ENCODE measurements around the gene CEP350. TPM values are rescaled to one million over a fixed set of nuclear protein-coding genes. Genes with fewer than 3 reads are reported as not detected.

The CEP350 gene
- total RNA-seq, 2 donors from 2014 or later = 34.7 to 50.6 TPM

- no peak for DNase-seq
- H3K9me3 ChIP-seq = no peaks in the 10 kb centered on the region
- no peak overlapping the region for H3K9ac ChIP-seq (ENCODE audit: low read depth in 2 of 2, low read length in 2 of 2)
- TF ChIP-seq CTCF (IDR thresholded peaks at IDR 0.05) = no peak
- intact Hi-C loops (cut with DNase I) = no loop called here
- H3K27ac ChIP-seq = no peak overlapping the region
- no peaks in the 10 kb centered on the region for H3K4me1 ChIP-seq
- H3K4me3 ChIP-seq = no peak overlapping the region
- no peaks in the 10 kb centered on the region for H3K36me3 ChIP-seq
- no peaks in the 10 kb centered on the region for H3K27me3 ChIP-seq
Observed at GRCh38 chr1:179937668-179938254, 16.8 kb upstream of the CEP350 start.

- H3K4me3 ChIP-seq = no peak overlapping the region
- intact Hi-C loops (cut with DNase I) = no loop called here
- H3K9ac ChIP-seq (ENCODE audit: low read depth in 2 of 2, low read length in 2 of 2) = no peak overlapping the region
- no peak for DNase-seq
- no peaks in the 10 kb centered on the region for H3K27me3 ChIP-seq
- H3K36me3 ChIP-seq = no peaks in the 10 kb centered on the region
- no peak overlapping the region for H3K27ac ChIP-seq
- no peak for TF ChIP-seq CTCF (IDR thresholded peaks at IDR 0.05)
- H3K9me3 ChIP-seq = no peaks in the 10 kb centered on the region
- H3K4me1 ChIP-seq = no peaks in the 10 kb centered on the region
Observed at GRCh38 chr1:179938752-179939151, 15.9 kb upstream of the CEP350 start.

GRCh38 chr1:179939941-179940340 is 14.7 kb upstream of the CEP350 start:
- Histone ChIP-seq H3K36me3 (no peaks in the 10 kb centered on the region), H3K27me3 (no peaks in the 10 kb centered on the region), H3K27ac (no peak overlapping the region), H3K4me1 (no peaks in the 10 kb centered on the region), H3K4me3 (no peak overlapping the region), H3K9me3 (no peaks in the 10 kb centered on the region), H3K9ac (ENCODE audit: low read depth in 2 of 2, low read length in 2 of 2) (no peak overlapping the region)
- no peak for TF ChIP-seq CTCF (IDR thresholded peaks at IDR 0.05)
- intact Hi-C loops (cut with DNase I) = no loop called here
- no peak for DNase-seq

GRCh38 chr1:179941454-179941853 is 13.2 kb upstream of the CEP350 start:
- TF ChIP-seq CTCF (IDR thresholded peaks at IDR 0.05) = no peak
- no peak for DNase-seq
- H3K4me1 ChIP-seq = no peaks in the 10 kb centered on the region
- H3K27ac ChIP-seq = no peak overlapping the region
- H3K36me3 ChIP-seq = no peaks in the 10 kb centered on the region
- H3K4me3 ChIP-seq = no peak overlapping the region
- no peak overlapping the region for H3K9ac ChIP-seq (ENCODE audit: low read depth in 2 of 2, low read length in 2 of 2)
- no peaks in the 10 kb centered on the region for H3K27me3 ChIP-seq
- no peaks in the 10 kb centered on the region for H3K9me3 ChIP-seq
- intact Hi-C loops (cut with DNase I) = no loop called here

- intact Hi-C loops (cut with DNase I) = loop anchor here (10.0 kb wide), 1 partner anchor 66 kb away; the partner anchor contains the start of gene TOR1AIP1
- H3K27ac ChIP-seq = no peak overlapping the region
- no peaks in the 10 kb centered on the region for H3K27me3 ChIP-seq
- H3K9me3 ChIP-seq = no peaks in the 10 kb centered on the region
- H3K36me3 ChIP-seq = no peaks in the 10 kb centered on the region
- no peak overlapping the region for H3K9ac ChIP-seq (ENCODE audit: low read depth in 2 of 2, low read length in 2 of 2)
- no peak for DNase-seq
- H3K4me3 ChIP-seq = no peak overlapping the region
- H3K4me1 ChIP-seq = no peaks in the 10 kb centered on the region
- TF ChIP-seq CTCF (IDR thresholded peaks at IDR 0.05) = no peak
Observed at GRCh38 chr1:179950651-179951050, 4.0 kb upstream of the CEP350 start.
